IPS-18a (cell line): ENCODE measurements around the gene ITGB2.

Experiments used
- H3K27ac ChIP-seq: one replicate; pipeline ENCODE4 v1.5.1; 2013; ENCODE audit warnings: low read length
- H3K27me3 ChIP-seq: one replicate; pipeline ENCODE4 v1.6.1; 2013; ENCODE audit warnings: mild to moderate bottlenecking, low read length; ENCODE audit not compliant: control insufficient read depth, insufficient read depth
- H3K36me3 ChIP-seq: one replicate; pipeline ENCODE4 v1.6.1; 2013; ENCODE audit warnings: low read depth, low read length; ENCODE audit not compliant: control insufficient read depth
- H3K4me1 ChIP-seq: one replicate; pipeline ENCODE4 v1.6.1; 2013; ENCODE audit warnings: low read depth, low read length; ENCODE audit not compliant: control insufficient read depth
- H3K4me3 ChIP-seq: one replicate; pipeline ENCODE4 v1.5.1; 2013; ENCODE audit warnings: low read length
- H3K9ac ChIP-seq: one replicate; pipeline ENCODE4 v1.6.1; 2013; ENCODE audit warnings: mild to moderate bottlenecking, low read length, moderate library complexity
- H3K9me3 ChIP-seq: one replicate; pipeline ENCODE4 v1.6.1; 2013; ENCODE audit warnings: low read depth, low read length; ENCODE audit not compliant: control insufficient read depth

ITGB2 gene

GRCh38 chr21:44943686-44944550 is 23.2 kb upstream of the ITGB2 start:
- Histone ChIP-seq H3K4me3 (no peak overlapping the region), H3K36me3 (peaks cover 26% of the 10 kb centered on the region), H3K27ac (no peak overlapping the region), H3K9ac (no peak overlapping the region), H3K4me1 (peaks cover 12% of the 10 kb centered on the region), H3K27me3 (no peaks in the 10 kb centered on the region), H3K9me3 (no peaks in the 10 kb centered on the region)

DNA sequence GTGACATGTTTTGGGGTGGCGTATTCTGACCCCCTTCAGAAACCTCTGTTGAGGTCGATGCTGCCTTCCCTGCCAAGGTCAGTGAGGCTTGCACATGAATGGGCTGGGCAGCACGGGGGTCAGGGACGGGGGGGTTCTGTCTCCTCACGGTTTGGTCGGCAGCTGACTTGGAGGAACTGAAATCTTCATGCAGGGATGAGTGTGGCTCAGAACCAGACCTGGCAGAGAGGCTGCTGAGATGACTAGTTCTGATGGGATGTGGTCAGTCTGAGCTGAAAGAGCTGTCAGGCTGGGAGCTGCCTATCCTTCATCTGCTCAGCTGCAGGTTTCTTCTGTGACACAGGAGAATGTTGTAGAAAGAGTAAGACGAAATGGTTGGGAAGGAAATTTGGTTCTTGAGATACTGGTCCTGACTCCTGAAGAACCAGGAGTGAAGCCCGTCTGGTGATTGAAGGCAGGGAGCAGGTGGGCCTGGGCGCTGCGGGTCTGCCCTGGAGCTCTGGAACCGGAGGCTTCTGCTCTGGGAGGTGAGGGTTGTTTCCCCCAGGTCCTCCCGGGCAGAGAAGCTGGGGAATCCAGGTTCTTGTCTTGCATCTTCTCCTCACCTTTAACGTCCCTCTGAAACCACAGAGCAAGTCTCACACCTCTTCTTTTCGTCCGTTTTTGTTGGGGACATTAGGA is 22.4 kb upstream of the ITGB2 start:
- no peak overlapping the region for H3K9ac ChIP-seq
- peaks cover 12% of the 10 kb centered on the region for H3K4me1 ChIP-seq
- no peaks in the 10 kb centered on the region for H3K27me3 ChIP-seq
- peaks cover 26% of the 10 kb centered on the region for H3K36me3 ChIP-seq
- no peak overlapping the region for H3K4me3 ChIP-seq
- H3K9me3 ChIP-seq: no peaks in the 10 kb centered on the region
- no peak overlapping the region for H3K27ac ChIP-seq

DNA sequence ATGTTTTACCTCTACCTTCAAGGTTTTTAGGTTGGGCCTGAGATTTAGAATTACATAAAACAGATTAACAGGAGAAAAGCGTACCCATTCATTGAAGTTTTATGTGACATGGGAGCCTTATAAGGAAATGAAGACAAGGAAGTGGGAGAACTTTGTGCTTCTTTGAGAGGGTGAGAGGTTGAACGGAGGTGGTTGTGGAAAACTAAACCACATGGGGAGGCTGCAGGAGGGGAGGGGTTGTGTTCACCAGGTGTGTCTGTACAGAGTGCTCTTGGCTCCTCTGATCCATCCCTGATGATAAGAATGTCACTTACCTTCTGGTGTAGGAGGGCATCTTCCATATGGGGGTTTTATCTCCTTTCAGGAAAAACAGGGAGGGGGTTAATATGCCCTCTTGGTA is 21.9 kb upstream of the ITGB2 start:
- Histone ChIP-seq H3K9ac (no peak overlapping the region), H3K36me3 (peaks cover 26% of the 10 kb centered on the region), H3K27me3 (no peaks in the 10 kb centered on the region), H3K9me3 (no peaks in the 10 kb centered on the region), H3K27ac (no peak overlapping the region), H3K4me1 (peaks cover 12% of the 10 kb centered on the region), H3K4me3 (no peak overlapping the region)

DNA sequence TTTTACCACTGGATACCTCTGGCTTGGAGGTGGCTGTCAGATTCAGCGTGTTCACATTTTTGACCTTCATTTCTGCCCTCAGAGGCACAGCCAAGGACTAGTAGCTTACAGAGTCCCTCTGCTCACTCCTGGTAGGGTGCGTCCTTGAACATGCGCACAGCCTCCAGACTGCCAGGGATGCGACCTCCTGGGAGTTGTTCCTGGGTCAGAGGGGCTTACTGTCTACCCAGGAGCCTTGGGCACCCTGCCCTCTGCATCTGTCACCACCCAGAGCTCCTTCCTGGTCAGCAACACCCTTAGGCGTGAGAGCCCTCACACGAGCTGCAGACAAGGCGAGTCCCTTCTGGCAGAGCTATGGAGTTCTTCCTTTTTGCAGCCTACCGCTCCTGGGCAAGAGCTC is 20.9 kb upstream of the ITGB2 start:
- no peaks in the 10 kb centered on the region for H3K27me3 ChIP-seq
- no peak overlapping the region for H3K27ac ChIP-seq
- peaks cover 26% of the 10 kb centered on the region for H3K36me3 ChIP-seq
- peaks cover 12% of the 10 kb centered on the region for H3K4me1 ChIP-seq
- H3K9ac ChIP-seq: no peak overlapping the region
- H3K4me3 ChIP-seq: peak overlapping the region; percentile 97
- H3K9me3 ChIP-seq: no peaks in the 10 kb centered on the region

GRCh38 chr21:44940116-44940631 is 19.5 kb upstream of the ITGB2 start:
- H3K9ac ChIP-seq: peak overlapping the region; percentile 81
- H3K4me1 ChIP-seq: peaks cover 12% of the 10 kb centered on the region
- peaks cover 19% of the 10 kb centered on the region for H3K36me3 ChIP-seq
- no peaks in the 10 kb centered on the region for H3K27me3 ChIP-seq
- H3K9me3 ChIP-seq: no peaks in the 10 kb centered on the region
- H3K4me3 ChIP-seq: peak overlapping the region; percentile 97
- no peak overlapping the region for H3K27ac ChIP-seq

DNA sequence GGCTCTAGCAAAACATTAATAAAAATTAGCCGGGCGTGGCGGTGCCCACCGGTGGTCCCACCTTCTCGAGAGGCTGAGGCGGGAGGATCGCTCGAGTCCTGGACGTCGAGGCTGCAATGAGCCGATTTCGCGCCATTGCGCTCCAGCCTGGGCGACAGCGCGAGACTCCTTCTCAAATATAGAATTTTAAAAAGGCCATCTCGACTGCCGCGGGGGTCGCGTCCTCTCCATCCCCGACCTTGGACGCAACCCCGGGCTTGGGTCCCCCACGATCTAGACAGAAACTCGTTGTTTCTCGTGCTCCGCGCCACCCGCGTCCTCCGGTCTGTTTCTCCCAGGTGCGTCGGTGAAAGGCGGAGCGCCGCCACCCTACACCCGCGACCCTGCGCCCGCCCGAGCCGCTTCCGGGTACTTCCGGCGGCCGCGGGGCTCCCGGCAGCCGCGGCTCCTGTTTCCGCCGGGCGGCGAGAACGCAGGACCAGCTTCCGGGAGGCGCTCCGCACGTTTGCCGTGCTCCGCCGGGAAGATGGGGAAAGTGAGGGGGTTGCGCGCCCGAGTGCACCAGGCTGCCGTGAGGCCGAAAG is 18.9 kb upstream of the ITGB2 start, which contains the start of gene SLX9:
SLX9 (plus strand) TSS at position 498 of the 584 bp plus-strand sequence; CDS start at position 527, 29 bp downstream.
- H3K9me3 ChIP-seq: no peaks in the 10 kb centered on the region
- H3K4me3 ChIP-seq: peak within 1 kb of the TSS; percentile 97
- peaks cover 13% of the 10 kb centered on the region for H3K36me3 ChIP-seq
- H3K9ac ChIP-seq: peak within 1 kb of the TSS; percentile 81
- H3K4me1 ChIP-seq: peaks cover 12% of the 10 kb centered on the region
- H3K27me3 ChIP-seq: peaks cover 3% of the 10 kb centered on the region
- H3K27ac ChIP-seq: no peak within 1 kb of the TSS

- Histone ChIP-seq H3K4me1 (peaks cover 12% of the 10 kb centered on the region), H3K4me3 (peak overlapping the region; percentile 97), H3K27me3 (peaks cover 10% of the 10 kb centered on the region), H3K27ac (no peak overlapping the region), H3K9me3 (no peaks in the 10 kb centered on the region), H3K9ac (peak overlapping the region; percentile 81), H3K36me3 (peaks cover 6% of the 10 kb centered on the region)
Observed at GRCh38 chr21:44938772-44939531, 18.3 kb upstream of the ITGB2 start.

GRCh38 chr21:44935533-44935927 is 14.8 kb upstream of the ITGB2 start:
- no peak overlapping the region for H3K9ac ChIP-seq
- H3K4me3 ChIP-seq: no peak overlapping the region
- peaks cover 44% of the 10 kb centered on the region for H3K27me3 ChIP-seq
- peaks cover 4% of the 10 kb centered on the region for H3K4me1 ChIP-seq
- H3K36me3 ChIP-seq: no peaks in the 10 kb centered on the region
- H3K27ac ChIP-seq: no peak overlapping the region
- H3K9me3 ChIP-seq: no peaks in the 10 kb centered on the region

DNA sequence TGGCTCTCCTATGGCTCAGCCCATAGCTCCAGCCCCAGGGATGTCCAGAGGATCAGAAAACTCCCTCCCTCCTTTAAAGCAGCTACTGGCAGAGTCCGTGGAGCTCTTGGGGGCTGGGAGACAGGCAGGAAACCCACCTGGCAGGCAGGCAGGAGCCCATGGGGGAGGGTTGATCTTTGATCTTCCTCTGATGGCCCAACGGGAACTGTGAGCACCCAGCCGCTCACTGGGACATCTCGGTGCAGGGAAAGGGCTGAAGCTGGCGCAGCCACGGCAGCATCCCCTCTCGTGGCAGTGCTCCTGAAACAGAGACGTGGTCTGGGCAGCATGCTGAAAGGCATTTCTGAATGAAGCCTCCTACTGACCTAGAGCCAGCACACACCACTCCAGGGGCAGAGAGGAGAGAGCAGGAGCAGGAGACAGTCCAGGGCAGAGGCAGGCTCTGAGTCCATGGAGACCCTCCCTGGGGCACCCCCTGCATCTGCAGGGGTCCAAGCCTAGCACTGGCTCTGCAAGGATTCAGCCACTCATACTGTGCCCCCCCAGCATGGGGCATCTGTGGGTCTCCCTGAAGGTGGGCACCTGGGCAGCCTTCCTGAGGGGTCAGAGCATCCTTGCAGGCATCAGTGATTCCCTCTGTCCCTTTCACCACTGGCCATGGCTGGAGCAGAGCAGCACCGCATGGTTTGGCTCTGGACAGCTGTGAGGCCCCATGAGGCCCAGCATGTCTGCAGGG is 14.3 kb upstream of the ITGB2 start:
- H3K27me3 ChIP-seq: peaks cover 50% of the 10 kb centered on the region
- H3K4me1 ChIP-seq: peaks cover 4% of the 10 kb centered on the region
- H3K36me3 ChIP-seq: no peaks in the 10 kb centered on the region
- no peaks in the 10 kb centered on the region for H3K9me3 ChIP-seq
- no peak overlapping the region for H3K27ac ChIP-seq
- no peak overlapping the region for H3K4me3 ChIP-seq
- H3K9ac ChIP-seq: no peak overlapping the region

- Histone ChIP-seq H3K4me3 (no peak overlapping the region), H3K9me3 (no peaks in the 10 kb centered on the region), H3K27me3 (peaks cover 57% of the 10 kb centered on the region), H3K36me3 (no peaks in the 10 kb centered on the region), H3K9ac (no peak overlapping the region), H3K4me1 (peaks cover 4% of the 10 kb centered on the region), H3K27ac (no peak overlapping the region)
Observed at GRCh38 chr21:44934276-44934675, 13.6 kb upstream of the ITGB2 start.
